SW 1271 (cell line): ENCODE data around the gene PARP8.
A peak's percentile ranks its signal among the peaks of the same experiment; 100 is the strongest.
"Not testable (repeated sequence)": the region's sequence is repeated elsewhere in the genome, so short reads cannot be mapped to it uniquely, and the experiment has no call there.

ENCODE experiments used
- DNase-seq, 2 experiments: peaks; one replicate each; lab custom pipeline; 2025; lab: John Stamatoyannopoulos, UW

PARP8 gene

GRCh38 chr5:50679554-50679953 is 13.1 kb downstream of the PARP8 start:
- not testable (repeated sequence) for DNase-seq

- DNase-seq = no peak
These were observed 18.3 kb downstream of the PARP8 start for GRCh38 chr5:50684721-50685120.

DNA sequence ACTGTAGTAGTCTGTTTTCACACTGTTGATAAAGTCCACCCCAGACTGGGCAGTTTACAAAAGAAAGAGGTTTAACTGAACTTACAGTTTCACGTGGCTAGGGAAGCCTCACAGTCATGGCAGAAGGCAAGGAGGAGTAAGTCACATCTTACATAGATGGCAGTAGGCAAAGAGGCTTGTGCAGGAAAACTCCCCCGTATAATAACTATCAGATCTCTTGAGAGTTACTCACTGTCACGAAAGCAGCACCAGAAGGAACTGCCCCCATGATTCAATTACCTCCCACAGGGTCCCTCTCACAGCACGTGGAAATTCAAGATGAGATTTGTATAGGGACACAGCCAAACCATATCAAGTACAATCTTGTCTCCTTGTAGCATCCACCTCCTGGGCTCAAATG is 21.1 kb downstream of the PARP8 start:
- no peak for DNase-seq

GRCh38 chr5:50691399-50692016 is 25.1 kb downstream of the PARP8 start:
- DNase-seq = no peak

GRCh38 chr5:50694027-50694590 is 27.7 kb downstream of the PARP8 start:
- DNase-seq = no peak

DNA sequence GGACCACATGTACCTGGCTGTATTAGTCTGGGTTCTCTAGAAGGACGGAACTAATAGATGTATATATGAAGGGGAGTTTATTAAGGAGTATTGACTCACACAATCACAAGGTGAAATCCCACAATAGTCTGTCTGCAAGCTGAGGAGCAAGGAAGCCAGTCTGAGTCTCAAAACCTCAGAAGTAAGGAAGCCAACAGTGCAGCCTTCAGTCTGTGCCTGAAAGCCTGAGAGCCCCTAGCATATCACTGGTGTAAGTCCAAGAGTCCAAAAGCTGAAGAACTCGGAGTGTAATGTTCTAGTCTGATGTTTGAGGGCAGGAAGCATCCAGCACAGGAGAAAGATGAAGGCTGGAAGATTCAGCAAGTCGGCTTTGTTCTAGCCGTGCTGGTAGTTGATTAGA is 28.2 kb downstream of the PARP8 start:
- DNase-seq = not testable (repeated sequence)

GRCh38 chr5:50697739-50698138 is 31.3 kb downstream of the PARP8 start:
- no peak for DNase-seq

- no peak for DNase-seq
These were observed 33.3 kb downstream of the PARP8 start for GRCh38 chr5:50699737-50700136.

DNA sequence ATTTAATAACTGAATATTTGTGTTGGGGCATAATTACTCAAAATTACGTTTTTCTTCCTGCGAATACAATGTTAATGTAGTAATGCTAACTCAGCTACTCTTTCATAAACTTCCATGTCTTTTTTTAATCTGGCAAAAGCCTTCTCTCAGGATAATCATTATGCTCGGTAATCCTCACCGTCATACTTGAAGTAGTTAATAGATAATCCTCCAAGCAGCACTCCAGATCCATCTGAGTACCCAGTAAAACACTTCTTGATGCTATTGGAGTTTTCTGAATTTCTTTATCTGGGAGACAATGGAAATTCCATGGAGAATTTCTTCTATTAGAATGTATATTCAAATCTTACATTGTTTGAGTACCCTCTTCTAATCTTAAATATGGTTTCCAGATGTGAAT is 34.3 kb downstream of the PARP8 start:
- DNase-seq = no peak

- DNase-seq = no peak
These were observed 36.4 kb downstream of the PARP8 start for GRCh38 chr5:50702615-50703366.

DNA sequence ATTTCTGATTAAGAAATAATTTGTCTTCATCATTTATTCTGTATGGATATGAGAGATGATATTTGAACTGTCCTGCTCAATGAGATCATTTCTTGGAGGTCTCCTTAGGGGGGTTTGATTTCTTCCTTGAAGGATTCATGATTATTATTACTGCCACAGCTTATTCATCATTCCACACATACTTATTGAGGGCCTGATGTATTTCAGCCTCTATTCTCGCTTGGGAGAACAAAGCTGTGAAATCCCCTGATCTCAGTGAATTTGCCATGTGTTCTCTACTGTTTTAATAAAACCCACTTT is 36.9 kb downstream of the PARP8 start:
- DNase-seq = no peak

DNA sequence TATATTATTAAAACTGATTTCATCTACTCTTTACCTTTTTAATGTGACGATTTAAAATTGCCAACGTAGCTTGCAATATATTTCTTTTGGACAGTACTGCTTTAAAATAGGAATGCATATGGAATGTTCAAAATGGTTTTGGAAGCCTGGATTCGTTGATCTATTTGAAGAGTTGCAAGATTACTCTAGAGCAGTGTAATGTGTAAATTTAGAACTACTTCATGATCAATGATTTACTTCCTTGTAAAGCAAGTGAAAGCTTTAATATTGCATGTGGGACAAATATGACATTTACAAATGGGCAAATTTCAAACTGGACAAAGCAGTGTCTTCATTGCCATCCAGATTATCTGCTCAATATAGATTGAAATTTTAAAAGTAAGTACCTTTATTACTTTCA is 38.3 kb downstream of the PARP8 start:
- no peak for DNase-seq

- no peak for DNase-seq
These were observed 43.0 kb downstream of the PARP8 start for GRCh38 chr5:50709471-50709870.

DNA sequence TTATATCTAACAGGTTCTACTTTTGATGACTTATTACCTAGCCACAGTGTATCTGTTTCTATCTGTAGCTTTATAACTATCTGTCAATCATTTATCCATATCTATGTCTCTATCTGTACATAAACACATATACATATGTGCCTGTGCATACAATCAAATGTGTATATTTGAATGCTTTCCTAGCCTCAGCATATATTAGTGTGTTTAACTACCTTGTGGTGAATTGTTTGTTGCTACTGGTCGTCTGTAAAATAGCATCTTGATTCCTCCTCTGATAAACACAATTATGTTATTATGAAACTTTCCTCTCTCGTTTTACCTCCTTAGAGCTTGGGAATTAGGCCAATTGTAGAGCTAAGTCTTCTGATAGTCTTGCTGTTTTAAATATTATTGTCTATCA is 44.4 kb downstream of the PARP8 start:
- no peak for DNase-seq

DNA sequence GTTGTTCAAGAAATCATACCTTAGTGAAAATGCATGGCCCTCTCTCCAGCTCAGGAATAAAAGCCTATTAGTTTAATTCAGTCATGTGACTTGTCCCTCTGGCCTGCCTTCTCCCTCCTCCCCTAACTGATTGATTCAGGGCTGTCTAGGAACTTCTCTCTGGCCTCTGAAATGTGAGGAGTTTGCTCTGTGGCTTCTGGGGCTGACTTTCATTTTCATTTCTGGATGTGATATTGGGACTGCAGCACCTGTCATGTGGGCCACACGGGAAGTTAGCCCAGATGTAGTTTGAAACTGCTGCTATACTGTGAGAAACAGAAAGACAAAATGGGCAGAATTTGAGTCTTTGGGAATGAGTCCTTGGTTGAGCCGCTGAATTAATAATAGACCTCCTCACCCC is 44.8 kb downstream of the PARP8 start:
- DNase-seq = peak in 1 of 2 experiments; percentile 24

- no peak for DNase-seq
These were observed 46.0 kb downstream of the PARP8 start for GRCh38 chr5:50712479-50712878.

DNA sequence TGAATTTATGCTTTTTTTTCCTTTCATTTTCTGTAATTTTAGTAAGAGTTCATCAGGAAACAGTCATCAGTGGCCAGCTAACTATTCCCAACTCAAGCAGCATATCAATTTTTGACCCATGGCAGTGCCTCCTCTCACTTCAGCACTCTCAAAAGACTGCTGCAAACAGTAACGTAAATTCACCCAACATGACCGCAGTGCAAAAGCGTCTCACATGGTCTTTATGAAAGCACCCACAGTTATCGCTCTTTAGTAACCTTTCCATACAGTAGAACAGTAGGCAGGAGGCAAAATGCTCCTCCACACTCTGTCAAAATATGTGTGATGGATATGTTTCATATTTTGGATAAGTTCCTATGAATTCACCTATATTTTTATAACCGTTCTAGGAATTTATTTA is 48.6 kb downstream of the PARP8 start:
- no peak for DNase-seq

GRCh38 chr5:50716134-50716533 is 49.7 kb downstream of the PARP8 start:
- no peak for DNase-seq

GRCh38 chr5:50717651-50718050 is 51.2 kb downstream of the PARP8 start:
- DNase-seq = no peak

DNA sequence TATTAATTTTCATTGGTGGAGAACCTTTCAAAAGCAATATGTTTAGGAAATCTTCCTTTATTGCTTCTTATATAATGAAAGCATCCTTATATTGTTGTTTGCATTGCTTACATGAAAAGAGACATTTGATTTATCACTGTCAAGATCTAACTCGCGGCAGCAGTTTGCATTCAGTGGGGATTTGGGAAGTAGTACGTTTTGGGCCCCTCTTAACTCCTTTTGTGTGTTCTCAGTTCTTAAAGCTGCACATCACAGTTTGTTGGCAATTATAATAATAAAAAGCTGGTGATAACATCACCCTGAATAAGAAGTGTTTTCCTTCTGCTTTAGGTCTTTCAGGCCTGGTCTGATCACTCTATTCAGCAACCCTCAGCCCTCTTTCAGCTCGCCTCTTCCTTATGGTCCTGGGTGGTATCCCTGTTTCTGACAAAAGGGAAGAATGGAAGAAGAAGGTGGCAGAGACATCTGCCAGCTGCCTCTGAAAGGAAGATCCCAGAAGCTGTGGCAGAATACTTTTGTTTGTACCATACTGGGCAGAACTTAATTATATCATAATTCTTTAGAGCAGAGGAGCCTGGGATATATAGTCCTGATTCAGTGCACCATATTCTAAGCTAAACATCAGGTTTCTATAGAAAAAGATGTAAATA is 53.7 kb downstream of the PARP8 start:
- no peak for DNase-seq

DNA sequence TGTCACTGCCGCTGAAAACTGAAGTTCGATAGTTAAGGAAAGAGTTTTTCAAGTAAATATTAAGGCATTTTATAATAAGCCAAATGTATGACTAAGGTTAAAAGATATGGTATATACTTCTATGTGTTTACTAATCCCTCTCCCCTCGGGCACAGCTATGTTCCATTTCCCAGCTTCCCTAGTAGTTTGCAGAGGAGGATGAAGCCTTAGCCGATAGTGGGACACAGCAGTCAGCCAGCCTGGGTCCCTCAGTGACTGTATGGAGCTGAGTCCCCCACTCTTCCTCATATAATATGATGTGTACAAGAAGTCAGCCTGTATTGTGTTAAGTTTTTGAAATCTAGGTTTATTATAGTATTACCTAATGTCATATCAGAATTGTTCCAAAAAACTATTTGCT is 55.8 kb downstream of the PARP8 start:
- DNase-seq = no peak

DNA sequence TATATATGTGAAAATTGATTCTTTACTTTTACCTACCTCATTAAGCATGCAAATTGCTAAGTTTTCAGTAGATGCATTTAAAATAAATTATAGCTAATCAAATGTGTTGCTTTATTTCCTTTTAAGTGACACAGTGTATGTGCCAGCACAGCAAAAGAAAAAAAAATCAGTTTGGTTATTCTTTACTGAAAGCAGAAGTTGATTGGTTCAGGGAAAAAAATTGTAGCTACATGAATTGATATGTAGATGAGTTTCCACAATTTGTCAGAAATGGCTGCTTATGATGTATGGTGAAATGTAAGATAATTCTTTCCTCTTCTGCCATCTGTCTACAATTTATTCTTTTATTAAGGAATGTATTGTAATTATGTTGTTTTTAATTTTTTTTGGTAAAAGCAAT is 57.8 kb downstream of the PARP8 start:
- no peak for DNase-seq

DNA sequence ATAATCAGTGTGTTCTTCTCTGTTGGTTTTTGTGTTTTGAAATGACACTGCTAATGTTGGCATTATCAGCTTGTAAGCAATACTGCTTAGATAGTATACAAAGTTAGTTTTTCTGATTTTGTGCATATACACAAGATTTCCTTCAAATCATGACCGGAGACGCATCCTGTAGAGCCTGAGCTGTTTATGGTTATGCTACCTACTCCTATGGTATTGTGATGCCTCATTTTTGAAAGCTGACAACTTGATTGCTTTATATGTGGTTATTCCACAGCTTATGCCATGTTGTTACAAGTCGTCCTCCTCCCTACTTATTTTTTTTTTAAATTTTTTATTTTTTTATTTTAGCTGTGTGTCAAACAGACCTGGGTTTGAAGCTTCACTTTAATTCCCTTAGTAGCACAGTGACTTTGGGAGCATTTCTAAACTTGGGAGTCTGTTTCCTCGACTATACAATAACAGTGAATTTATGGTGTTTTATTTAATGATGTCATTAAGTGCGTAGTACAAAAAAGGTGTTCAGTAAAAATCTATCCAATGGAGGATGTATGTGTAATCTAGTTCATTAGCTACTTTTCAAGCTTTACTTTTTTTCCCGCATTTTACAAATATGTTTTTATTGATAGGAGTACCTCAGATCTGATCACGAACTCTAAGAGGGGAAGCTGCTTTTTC is 59.5 kb downstream of the PARP8 start:
- no peak for DNase-seq
